ENCODE data around the gene GUK1. TPM values are rescaled to one million over a fixed set of nuclear protein-coding genes. Genes with fewer than 3 reads are reported as not detected.

The GUK1 gene
- polyA plus RNA-seq, 3 donors, result 262 to 391 (median 316) TPM

GRCh38 chr1:228100822-228101613 is 39.1 kb upstream of the GUK1 start:
- peak overlapping the region in 1 of 3 experiments; percentile 90 for H3K4me3 ChIP-seq (replicated peaks in 1 of 3; ENCODE audit: low read depth in 2 of 3, low read length in 3 of 3)
- H3K36me3 Mint-ChIP-seq, result peaks cover 35 to 51% of the 10 kb centered on the region in 2 donors
- peaks cover 36 to 53% of the 10 kb centered on the region in 2 donors for H3K4me1 ChIP-seq (ENCODE audit: control insufficient read depth in 1 of 2, insufficient read depth in 2 of 2, low read length in 2 of 2)
- H3K79me2 ChIP-seq (ENCODE audit: insufficient read depth, low read length), result peaks cover 67% of the 10 kb centered on the region
- intact Hi-C loops (cut with micrococcal nuclease), result no loop called here
- no peaks in the 10 kb centered on the region for H3K9me3 ChIP-seq (replicated peaks in 1 of 2; ENCODE audit: control insufficient read depth in 1 of 2, insufficient read depth in 1 of 2, low read length in 2 of 2)
- peak overlapping the region; percentile 63 to 83 (median 77) for H3K27ac Mint-ChIP-seq
- H3K36me3 ChIP-seq (replicated peaks in 1 of 2; ENCODE audit: control insufficient read depth in 1 of 2, insufficient read depth in 2 of 2, low read length in 2 of 2), result peaks cover 38 to 51% of the 10 kb centered on the region in 2 donors
- H2AFZ ChIP-seq (ENCODE audit: insufficient read depth, low read depth, low read length, poor library complexity, severe bottlenecking), result no peak overlapping the region
- no peak for TF ChIP-seq CTCF (IDR thresholded peaks at IDR 0.05)
- H3K4me2 ChIP-seq (replicated peaks; ENCODE audit: extremely low read depth, low read length, poor library complexity, severe bottlenecking), result peak overlapping the region; percentile 88
- WGBS (ENCODE audit: insufficient coverage), result 90% methylated on average over 5 of the region's 12 CpGs
- H3K4me3 Mint-ChIP-seq, result peak overlapping the region; percentile 28 to 75
- peaks cover 59% of the 10 kb centered on the region for H4K20me1 ChIP-seq (ENCODE audit: insufficient read depth, low read length)
- peak overlapping the region; percentile 29 to 87 for H3K27ac ChIP-seq (ENCODE audit: low read depth in 1 of 2, low read length in 2 of 2)
- no peaks in the 10 kb centered on the region for H3K27me3 ChIP-seq (ENCODE audit: control insufficient read depth in 2 of 2, insufficient read depth in 2 of 2, low read length in 2 of 2)
- H3K27me3 Mint-ChIP-seq (ENCODE audit: low read depth in 3 of 3), result peaks cover 0 to 4% (median 0%) of the 10 kb centered on the region in 3 donors
- H3K4me1 Mint-ChIP-seq, result peaks cover 43% of the 10 kb centered on the region
- peak overlapping the region; percentile 84 for H3K9ac ChIP-seq (ENCODE audit: insufficient read depth, low read length, poor library complexity, severe bottlenecking)
- DNase-seq, result no peak
- H3K9me3 Mint-ChIP-seq, result no peaks in the 10 kb centered on the region

DNA sequence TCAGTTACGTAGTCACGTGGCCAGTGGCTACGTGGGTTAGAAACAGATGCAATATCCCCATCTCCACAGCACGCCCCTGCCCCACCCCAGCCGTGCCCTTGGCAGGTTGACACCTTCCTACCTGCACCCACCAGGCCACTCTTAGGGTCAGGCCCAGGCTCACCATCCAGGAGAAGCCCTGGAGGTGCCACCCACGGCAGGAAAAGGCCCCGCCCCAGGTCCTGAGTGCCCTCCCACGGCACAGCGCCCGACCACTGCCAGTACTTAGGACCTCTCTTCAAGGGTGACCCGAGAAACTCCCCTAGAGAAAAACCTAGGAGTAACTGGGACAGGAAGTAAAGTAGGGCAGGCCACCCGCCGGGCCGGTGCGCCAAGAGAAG is 38.5 kb upstream of the GUK1 start:
- Mint-ChIP-seq H3K9me3 (no peaks in the 10 kb centered on the region), H3K4me1 (peaks cover 42% of the 10 kb centered on the region), H3K36me3 (peaks cover 38 to 49% of the 10 kb centered on the region in 2 donors), H3K27ac (peak overlapping the region in 5 of 7 donors; percentile 10 to 83 (median 73)), H3K27me3 (ENCODE audit: low read depth in 3 of 3) (peaks cover 0 to 4% (median 0%) of the 10 kb centered on the region in 3 donors), H3K4me3 (peak overlapping the region; percentile 28 to 75)
- peaks cover 41 to 51% of the 10 kb centered on the region in 2 donors for H3K36me3 ChIP-seq (replicated peaks in 1 of 2; ENCODE audit: control insufficient read depth in 1 of 2, insufficient read depth in 2 of 2, low read length in 2 of 2)
- intact Hi-C loops (cut with micrococcal nuclease), result no loop called here
- H3K4me1 ChIP-seq (ENCODE audit: control insufficient read depth in 1 of 2, insufficient read depth in 2 of 2, low read length in 2 of 2), result peaks cover 36 to 53% of the 10 kb centered on the region in 2 donors
- peaks cover 53% of the 10 kb centered on the region for H4K20me1 ChIP-seq (ENCODE audit: insufficient read depth, low read length)
- no peaks in the 10 kb centered on the region for H3K9me3 ChIP-seq (replicated peaks in 1 of 2; ENCODE audit: control insufficient read depth in 1 of 2, insufficient read depth in 1 of 2, low read length in 2 of 2)
- WGBS (ENCODE audit: insufficient coverage), result 47% methylated on average over 12 of the region's 15 CpGs
- peaks cover 67% of the 10 kb centered on the region for H3K79me2 ChIP-seq (ENCODE audit: insufficient read depth, low read length)
- H3K9ac ChIP-seq (ENCODE audit: insufficient read depth, low read length, poor library complexity, severe bottlenecking), result peak overlapping the region; percentile 84
- H3K4me2 ChIP-seq (replicated peaks; ENCODE audit: extremely low read depth, low read length, poor library complexity, severe bottlenecking), result peak overlapping the region; percentile 88
- H2AFZ ChIP-seq (ENCODE audit: insufficient read depth, low read depth, low read length, poor library complexity, severe bottlenecking), result peak overlapping the region; percentile 87
- H3K4me3 ChIP-seq (replicated peaks in 1 of 3; ENCODE audit: low read depth in 2 of 3, low read length in 3 of 3), result peak overlapping the region; percentile 57 to 90 (median 72)
- no peak for DNase-seq
- peak overlapping the region in 1 of 2 donors; percentile 87 for H3K27ac ChIP-seq (ENCODE audit: low read depth in 1 of 2, low read length in 2 of 2)
- H3K27me3 ChIP-seq (ENCODE audit: control insufficient read depth in 2 of 2, insufficient read depth in 2 of 2, low read length in 2 of 2), result no peaks in the 10 kb centered on the region
- no peak for TF ChIP-seq CTCF (IDR thresholded peaks at IDR 0.05)
